A549 (cell line): Measurements from ENCODE around the gene HOXA10. TPM values are rescaled to one million over a fixed set of nuclear protein-coding genes. Genes with fewer than 3 reads are reported as not detected.

ENCODE experiments used
- ATAC-seq, 2 experiments: fragments of 200-7000 bp in 1 of 2; fragments of >200 bp in 1 of 2; cut with Nextera tagmentation in 1 of 2; cut with Tn5 transposase in 1 of 2; 3 replicates each; pipeline versions ENCODE4 v1.8.0 to v1.9.1; 2018 to 2020; ENCODE audit warnings: mild to moderate bottlenecking in 1 of 2, moderate library complexity in 1 of 2
- CTCF ChIA-PET: fragments of 300-600 bp; sonication (Branson Sonifier 250); formaldehyde crosslinking; extraction: SDS; loops from one replicate; lab custom pipeline; 2021; ENCODE audit warnings: antibody characterized with exemption, inconsistent platforms; lab: Yijun Ruan, JAX
- POLR2A ChIA-PET: fragments of 350-600 bp; formaldehyde crosslinking; extraction: SDS; loops from one replicate; lab custom pipeline; 2021; ENCODE audit warnings: antibody characterized with exemption, inconsistent platforms; lab: Yijun Ruan, JAX
- DNase-seq, 2 experiments: peaks; one replicate each; pipeline versions ENCODE4 v3.0.0 to v3.0.0-alpha.2; 2011 to 2016; ENCODE audit warnings: low read depth in 1 of 2, low spot score in 1 of 2
- FAIRE-seq: peaks from 2 replicates; lab custom pipeline; 2011; peaks lifted over from hg19 to GRCh38; lab: Jason Lieb, UNC
- H3K27ac ChIP-seq, 2 experiments: fragments of >200 bp; sonication (Bioruptor Twin); formaldehyde crosslinking; 3 replicates each; pipeline ENCODE4 v1.5.1; 2016 to 2017
- H3K4me1 ChIP-seq: fragments of >200 bp; sonication (Bioruptor Twin); formaldehyde crosslinking; 3 replicates; pipeline ENCODE4 v1.6.1; 2016
- H3K4me2 ChIP-seq: fragments of >200 bp; sonication (Bioruptor Twin); formaldehyde crosslinking; 3 replicates; pipeline ENCODE4 v1.6.1; 2016
- H3K4me3 ChIP-seq: fragments of >200 bp; sonication (Bioruptor Twin); formaldehyde crosslinking; 3 replicates; pipeline ENCODE4 v1.5.1; 2016
- H3K9me3 ChIP-seq: fragments of >200 bp; sonication (Bioruptor Twin); formaldehyde crosslinking; 3 replicates; pipeline ENCODE4 v1.6.1; 2016
- BCL3 ChIP-seq: fragments of >200 bp; sonication (Bioruptor Twin); formaldehyde crosslinking; IDR thresholded peaks from 3 replicates; pipeline ENCODE4 v1.6.1; 2016
- CBX8 ChIP-seq: fragments of 200-600 bp; sonication (generic); IDR thresholded peaks from 2 replicates; pipeline ENCODE4 v1.6.1; 2016
- CEBPB ChIP-seq, 2 experiments: fragments of >200 bp in 1 of 2; sonication (Bioruptor Twin) in 1 of 2; formaldehyde crosslinking in 1 of 2; IDR thresholded peaks; 2 replicates each; pipeline ENCODE4 v1.6.1; 2012 to 2016
- CHD4 ChIP-seq: fragments of 200-600 bp; sonication (generic); IDR thresholded peaks from 2 replicates; pipeline ENCODE4 v1.6.1; 2016; ENCODE audit warnings: antibody characterized with exemption, mild to moderate bottlenecking, borderline replicate concordance
- CTCF ChIP-seq: fragments of >200 bp; sonication (Bioruptor Twin); formaldehyde crosslinking; IDR thresholded peaks from 3 replicates; pipeline ENCODE4 v1.5.1; 2016
- EHF ChIP-seq: fragments of 250-450 bp; sonication (Bioruptor Pico); IDR thresholded peaks from 2 replicates; pipeline ENCODE4 v1.5.0; 2020; ENCODE audit warnings: mild to moderate bottlenecking
- EHMT2 ChIP-seq: fragments of 200-600 bp; sonication (generic); IDR thresholded peaks from 2 replicates; pipeline ENCODE4 v1.6.1; 2016; ENCODE audit warnings: antibody characterized with exemption, low read depth, mild to moderate bottlenecking, moderate library complexity
- ESRRA ChIP-seq: fragments of 150-350 bp; IDR thresholded peaks from 2 replicates; pipeline ENCODE4 v1.6.1; 2014; ENCODE audit warnings: mild to moderate bottlenecking, low read length, borderline replicate concordance
- FOXS1 ChIP-seq: fragments of 250-450 bp; sonication (Bioruptor Pico); IDR thresholded peaks from 2 replicates; pipeline ENCODE4 v1.5.0; 2020; ENCODE audit warnings: mild to moderate bottlenecking, moderate library complexity
- HEYL ChIP-seq: fragments of 250-450 bp; sonication (Bioruptor Pico); IDR thresholded peaks from 2 replicates; pipeline ENCODE4 v1.8.0; 2021; ENCODE audit warnings: mild to moderate bottlenecking, moderate library complexity
- HMGXB4 ChIP-seq: fragments of 250-450 bp; sonication (Bioruptor Pico); IDR thresholded peaks from 2 replicates; pipeline ENCODE4 v1.5.0; 2021; ENCODE audit warnings: mild to moderate bottlenecking, moderate library complexity, borderline replicate concordance
- HOXA7 ChIP-seq: fragments of 250-450 bp; sonication (Bioruptor Pico); IDR thresholded peaks from 2 replicates; pipeline ENCODE4 v1.5.0; 2020; ENCODE audit warnings: mild to moderate bottlenecking, moderate library complexity
- HOXB13 ChIP-seq: fragments of 250-450 bp; sonication (Bioruptor Pico); IDR thresholded peaks from 2 replicates; pipeline ENCODE4 v1.5.0; 2020; ENCODE audit warnings: low read depth, mild to moderate bottlenecking, moderate library complexity
- HOXB5 ChIP-seq: fragments of 250-450 bp; sonication (Bioruptor Pico); IDR thresholded peaks from 2 replicates; pipeline ENCODE4 v1.5.0; 2020; ENCODE audit warnings: mild to moderate bottlenecking, moderate library complexity
- POLR2A ChIP-seq: IDR thresholded peaks from 2 replicates; pipeline ENCODE4 v1.6.1; 2012; ENCODE audit warnings: mild to moderate bottlenecking, low read length
- RARB ChIP-seq: fragments of 250-450 bp; sonication (Bioruptor Pico); IDR thresholded peaks from 2 replicates; pipeline ENCODE4 v1.8.0; 2021; ENCODE audit warnings: mild to moderate bottlenecking, moderate library complexity
- RCOR1 ChIP-seq: fragments of 150-350 bp; IDR thresholded peaks from 2 replicates; pipeline ENCODE4 v1.6.1; 2014; ENCODE audit warnings: antibody characterized with exemption, low read length, low read depth
- RNF2 ChIP-seq: fragments of 200-600 bp; sonication (generic); IDR thresholded peaks from 2 replicates; pipeline ENCODE4 v1.6.1; 2016; ENCODE audit warnings: low read depth, mild to moderate bottlenecking, antibody characterized with exemption, moderate library complexity, borderline replicate concordance
- SMC3 ChIP-seq: fragments of >200 bp; sonication (Bioruptor Twin); formaldehyde crosslinking; IDR thresholded peaks from 3 replicates; pipeline ENCODE4 v1.6.1; 2018; ENCODE audit warnings: inconsistent platforms
- ZC3H11A ChIP-seq: fragments of 450-650 bp; IDR thresholded peaks from 2 replicates; pipeline ENCODE4 v1.6.1; 2014; ENCODE audit warnings: antibody characterized with exemption, mild to moderate bottlenecking
- ZSCAN20 ChIP-seq: fragments of 250-450 bp; sonication (Bioruptor Pico); IDR thresholded peaks from 2 replicates; pipeline ENCODE4 v1.8.0; 2022; ENCODE audit warnings: mild to moderate bottlenecking, moderate library complexity
- WGBS: methylation state at CpG from one replicate; pipeline ENCODE4 v1.1.6; 2017; ENCODE audit errors: missing lambda C conversion rate; 5-methylcytosine and 5-hydroxymethylcytosine counted together
- polyA plus RNA-seq, 4 experiments: library from polyadenylated mRNA; depleted of rRNA in 3 of 4; stranded (reverse); fragments of >200 nt; fragmentation: RNase III in 1 of 4; extraction: RNeasy Plus Mini Kit Qiagen cat#74134 plus additional on column Dnase treatment in 1 of 4; gene quantifications; 2 replicates in 3 of 4; 3 replicates in 1 of 4; pipeline ENCODE4 v1.2.3, GENCODE V29; 2011 to 2017
- TF ChIP-seq, protein P1 (sequence below): IDR thresholded peaks from 2 replicates; pipeline ENCODE4 v1.6.1; 2012

Gene HOXA10
- polyA plus RNA-seq, 2 of the 4 experiments (the other 2 are of a cell fraction), result 5.2 to 7.7 TPM

DNA sequence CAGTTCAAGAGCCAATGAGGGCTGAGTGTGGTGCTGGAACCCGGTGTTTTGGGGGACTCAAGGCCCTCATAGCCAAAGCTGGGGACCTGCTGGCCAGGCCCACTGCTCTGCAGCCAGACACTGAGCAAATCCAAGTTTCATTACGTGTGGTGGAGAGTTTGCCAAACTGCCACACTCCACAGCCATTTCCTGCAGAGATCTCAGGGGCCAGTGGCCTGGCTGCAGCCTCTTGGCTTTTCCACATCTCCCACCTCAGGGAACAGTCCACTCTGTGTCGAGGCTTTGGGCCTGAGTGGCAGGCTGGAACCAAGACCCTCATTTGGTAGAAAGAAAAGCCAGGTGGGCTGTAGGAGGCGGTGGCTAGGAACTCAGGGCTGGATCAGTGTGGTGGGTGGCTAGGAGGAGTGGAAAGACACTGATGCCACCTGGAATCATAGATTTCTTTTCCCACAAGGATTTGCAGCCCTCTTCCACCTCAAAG is 7.7 kb upstream of the HOXA10 start:
- ChIA-PET POLR2A (no interaction called here), CTCF (interaction anchor here (0.5 to 2.1 kb wide), 6 partner anchors 9 to 54 kb away, joined by 3 to 6 read pairs (median 4); no protein-coding TSS in a partner anchor)
- FAIRE-seq, result no peak
- ATAC-seq, result no peak
- WGBS, result 78% methylated on average over 4 of the region's 4 CpGs
- Histone ChIP-seq H3K4me1 (peaks cover 27% of the 10 kb centered on the region), H3K27ac (no peak overlapping the region), H3K4me2 (no peak overlapping the region), H3K9me3 (no peaks in the 10 kb centered on the region), H3K4me3 (no peak overlapping the region)
- TF ChIP-seq CEBPB (IDR thresholded peaks at IDR 0.05) (no peak), ESRRA (no peak), RARB (no peak), CBX8 (no peak), HOXB5 (CRISPR knock-in tag) (no peak)
- no peak for DNase-seq

GRCh38 chr7:27180431-27181420 is 6.6 kb upstream of the HOXA10 start:
- no peak for TF ChIP-seq CEBPB (IDR thresholded peaks at IDR 0.05)
- TF ChIP-seq EHMT2, result no peak
- TF ChIP-seq HEYL (CRISPR knock-in tag), result no peak
- TF ChIP-seq RNF2, result no peak
- no peak for TF ChIP-seq EHF (CRISPR knock-in tag)
- TF ChIP-seq BCL3, result no peak
- no peak for TF ChIP-seq SMC3
- TF ChIP-seq, protein P1, sequence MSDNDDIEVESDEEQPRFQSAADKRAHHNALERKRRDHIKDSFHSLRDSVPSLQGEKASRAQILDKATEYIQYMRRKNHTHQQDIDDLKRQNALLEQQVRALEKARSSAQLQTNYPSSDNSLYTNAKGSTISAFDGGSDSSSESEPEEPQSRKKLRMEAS, result no peak
- TF ChIP-seq RCOR1, result no peak
- TF ChIP-seq ZC3H11A, result no peak
- no peak for TF ChIP-seq CHD4
- TF ChIP-seq HOXA7 (CRISPR knock-in tag), result no peak
- TF ChIP-seq ZSCAN20 (CRISPR knock-in tag), result no peak
- H3K4me3 ChIP-seq, result peak overlapping the region; percentile 56; the same call in 1 of the 3 replicates
- peak overlapping the region; percentile 96 for H3K4me2 ChIP-seq
- peak overlapping the region; percentile 84 to 87 for H3K27ac ChIP-seq
- H3K4me1 ChIP-seq, result peaks cover 21% of the 10 kb centered on the region
- ChIA-PET POLR2A (interaction anchor here (1.0 to 1.5 kb wide), 3 partner anchors 24 to 559 kb away, joined by 3 read pairs; partner anchors contain the start of genes HOXA7 and TAX1BP1), CTCF (interaction anchor here (0.6 to 3.4 kb wide), 38 partner anchors 8 to 1293 kb away, joined by 3 to 33 read pairs (median 5); partner anchors contain the start of genes HOXA13, HOXA5 and HOXA7)
- ATAC-seq, result peak in 1 of 2 experiments; percentile 5; a peak in 3 of 6 replicates
- no peak for FAIRE-seq
- 88% methylated on average over 12 of the region's 12 CpGs for WGBS
- no peaks in the 10 kb centered on the region for H3K9me3 ChIP-seq
- DNase-seq, result no peak

DNA sequence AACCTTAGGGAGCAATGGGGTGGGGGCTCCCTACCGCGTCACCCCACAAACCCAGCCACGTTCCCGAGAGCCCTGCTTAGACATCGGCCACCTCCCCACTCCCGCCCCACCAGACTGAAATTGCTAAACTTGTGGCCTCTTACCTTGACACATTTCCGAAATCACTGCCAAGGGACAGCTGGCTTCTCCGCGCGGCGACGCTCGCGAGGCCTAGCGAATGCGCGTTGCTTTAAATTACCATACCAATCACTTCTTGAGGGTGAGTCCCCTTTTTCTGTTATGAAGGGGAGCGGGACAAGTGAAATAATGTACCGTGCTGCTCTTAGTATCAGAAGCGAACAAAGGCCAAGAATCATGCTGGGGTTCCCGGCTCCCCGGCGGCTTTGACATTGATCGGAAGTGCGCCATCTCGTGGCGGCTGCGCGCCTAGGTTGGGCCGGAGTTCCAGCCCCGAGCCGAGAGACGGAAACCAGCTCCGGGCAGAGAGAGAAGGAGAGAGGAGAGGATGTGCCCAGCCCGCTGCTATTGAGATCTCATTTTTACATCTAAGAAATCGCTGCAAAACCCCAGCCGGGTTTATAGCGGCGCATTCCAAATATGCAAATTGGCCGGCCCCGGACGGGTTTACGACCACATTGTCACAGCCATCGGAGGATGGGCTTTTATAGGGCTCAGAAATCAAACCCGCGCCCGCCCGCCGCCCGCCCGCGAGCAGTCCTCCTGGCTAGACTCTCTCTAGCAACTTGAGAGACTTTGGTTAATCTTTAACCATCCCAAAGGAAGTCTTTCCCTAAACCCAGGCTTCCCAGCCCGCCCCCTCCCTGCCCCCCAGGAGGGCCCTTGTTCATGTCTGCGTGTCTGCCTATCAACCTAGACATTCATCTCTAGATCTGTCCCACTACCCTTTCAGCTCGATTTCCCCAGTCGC is 5.6 kb upstream of the HOXA10 start:
- peak overlapping the region; percentile 84 to 87 for H3K27ac ChIP-seq
- DNase-seq (peak; percentile 85 to 95), FAIRE-seq (no peak)
- no peak for TF ChIP-seq HMGXB4 (CRISPR knock-in tag)
- no peak for TF ChIP-seq HOXB13 (CRISPR knock-in tag)
- TF ChIP-seq BCL3, result 0 out of 3 replicates have a peak, but pooled peaks have one; percentile 32
- TF ChIP-seq POLR2A, result peak; percentile 31; the same call in 1 of the 2 replicates
- peak; percentile 84 for TF ChIP-seq CTCF
- peak; percentile 54; the same call in 2 of the 3 replicates for TF ChIP-seq SMC3
- 0 out of 2 replicates have a peak, but pooled peaks have one; percentile 28 for TF ChIP-seq FOXS1

More for the DNA sequence above, 5.6 kb upstream of the HOXA10 start:
- Histone ChIP-seq H3K4me2 (peak overlapping the region; percentile 96), H3K9me3 (no peaks in the 10 kb centered on the region), H3K4me3 (peak overlapping the region; percentile 56), H3K4me1 (peaks cover 21% of the 10 kb centered on the region)
- POLR2A ChIA-PET, result interaction anchor here (1.0 to 1.5 kb wide), 3 partner anchors 23 to 560 kb away, joined by 3 read pairs; partner anchors contain the start of genes HOXA7 and TAX1BP1
- WGBS, result 30% methylated on average over 53 of the region's 56 CpGs
- CTCF ChIA-PET, result interaction anchor here (0.6 to 3.4 kb wide), 43 partner anchors 9 to 1292 kb away, joined by 3 to 33 read pairs (median 4); partner anchors contain the start of genes HOXA13, HOXA3, HOXA5 and HOXA7
- ATAC-seq, result peak; percentile 85 to 94
